Activated naive CD4-positive, alpha-beta T cell treated with anti-CD3 and anti-CD28 coated beads, Interleukin-2, amount 50 U/mL, for 24 hours (primary cell): ENCODE data around the gene ARMC3.
A peak's percentile ranks its signal among the peaks of the same experiment; 100 is the strongest.
"Not testable (repeated sequence)": the region's sequence is repeated elsewhere in the genome, so short reads cannot be mapped to it uniquely, and the experiment has no call there.

Experiments
- H3K27ac Mint-ChIP-seq: one replicate; pipeline ENCODE4 v1.8.0; 2021; ENCODE audit warnings: mild to moderate bottlenecking, mixed read lengths
- H3K27me3 Mint-ChIP-seq: one replicate; pipeline ENCODE4 v1.8.0; 2021; ENCODE audit warnings: mixed read lengths
- H3K36me3 Mint-ChIP-seq: one replicate; pipeline ENCODE4 v1.8.0; 2021; ENCODE audit warnings: mixed read lengths
- H3K4me1 Mint-ChIP-seq: one replicate; pipeline ENCODE4 v1.8.0; 2021; ENCODE audit warnings: mixed read lengths
- H3K4me3 Mint-ChIP-seq: one replicate; pipeline ENCODE4 v1.8.0; 2021; ENCODE audit warnings: mild to moderate bottlenecking, mixed read lengths
- H3K9me3 Mint-ChIP-seq: one replicate; pipeline ENCODE4 v1.8.0; 2021; ENCODE audit warnings: mixed read lengths

ARMC3 gene

GRCh38 chr10:22911889-22912762, 15.7 kb upstream of the ARMC3 start:
- H3K27ac Mint-ChIP-seq = no peak overlapping the region
- peaks cover 4% of the 10 kb centered on the region for H3K4me1 Mint-ChIP-seq
- no peaks in the 10 kb centered on the region for H3K27me3 Mint-ChIP-seq
- no peak overlapping the region for H3K4me3 Mint-ChIP-seq
- H3K36me3 Mint-ChIP-seq = peaks cover 14% of the 10 kb centered on the region
- H3K9me3 Mint-ChIP-seq = peaks cover 10% of the 10 kb centered on the region

DNA sequence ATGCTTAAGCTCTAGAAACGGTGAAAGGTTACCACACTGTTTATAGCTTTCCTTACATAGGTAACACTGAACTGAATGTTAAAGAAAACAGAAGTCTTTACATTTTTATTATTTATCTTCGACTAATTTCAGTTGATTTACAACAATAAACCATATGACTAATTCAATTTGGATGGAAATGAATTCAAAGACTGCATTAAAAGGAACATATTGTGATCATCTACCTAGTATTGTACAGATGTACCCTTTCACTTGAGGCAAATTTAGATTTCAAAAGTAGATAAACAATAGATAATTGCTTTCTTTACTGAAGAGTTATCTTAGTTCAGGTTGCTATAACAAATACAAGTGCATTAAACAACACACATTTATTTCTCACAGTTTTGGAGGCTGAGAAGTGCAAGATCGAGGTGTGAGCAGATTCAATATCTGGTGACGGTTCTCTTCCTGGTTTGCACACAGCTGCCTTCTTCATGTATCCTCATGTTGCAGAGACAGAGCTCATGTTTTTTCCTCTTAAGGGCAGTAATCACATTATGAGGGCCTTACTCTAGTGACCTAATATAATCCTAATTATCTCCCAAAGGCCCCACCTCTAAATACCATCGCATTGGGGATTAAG, 15.0 kb upstream of the ARMC3 start:
- Mint-ChIP-seq H3K27ac (peak overlapping the region; percentile 9), H3K36me3 (peaks cover 10% of the 10 kb centered on the region), H3K4me1 (peaks cover 4% of the 10 kb centered on the region), H3K27me3 (no peaks in the 10 kb centered on the region), H3K4me3 (no peak overlapping the region), H3K9me3 (peaks cover 10% of the 10 kb centered on the region)

DNA sequence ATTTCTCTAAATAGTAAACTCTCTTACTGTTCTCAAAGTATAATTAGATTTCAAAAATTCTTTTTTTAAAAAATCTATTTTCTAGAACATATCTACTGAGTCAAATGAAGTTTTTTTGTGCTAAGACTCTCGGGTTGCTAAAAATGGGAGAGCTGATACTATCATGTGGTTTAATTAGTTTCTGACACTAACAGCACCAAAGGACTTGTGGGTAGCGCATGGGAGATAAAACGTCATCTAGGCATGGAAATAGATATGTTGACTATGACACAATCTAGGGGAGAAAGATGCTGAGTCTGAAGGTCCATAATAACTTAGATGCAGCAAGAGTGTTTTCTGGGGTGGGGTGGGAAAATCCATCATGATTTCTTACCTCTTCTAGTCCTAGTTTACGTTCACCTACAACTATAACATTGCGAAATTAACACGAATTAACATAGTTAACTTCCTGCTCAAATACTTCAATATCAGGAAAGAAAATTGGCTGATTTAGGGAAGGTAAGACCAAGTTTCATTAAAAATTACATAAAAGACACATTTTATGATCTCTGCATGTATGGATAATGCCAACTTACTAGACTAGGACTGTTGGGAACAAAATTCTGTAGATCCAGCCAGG, 14.3 kb upstream of the ARMC3 start:
- H3K4me3 Mint-ChIP-seq = no peak overlapping the region
- H3K9me3 Mint-ChIP-seq = peaks cover 10% of the 10 kb centered on the region
- H3K4me1 Mint-ChIP-seq = peaks cover 4% of the 10 kb centered on the region

DNA sequence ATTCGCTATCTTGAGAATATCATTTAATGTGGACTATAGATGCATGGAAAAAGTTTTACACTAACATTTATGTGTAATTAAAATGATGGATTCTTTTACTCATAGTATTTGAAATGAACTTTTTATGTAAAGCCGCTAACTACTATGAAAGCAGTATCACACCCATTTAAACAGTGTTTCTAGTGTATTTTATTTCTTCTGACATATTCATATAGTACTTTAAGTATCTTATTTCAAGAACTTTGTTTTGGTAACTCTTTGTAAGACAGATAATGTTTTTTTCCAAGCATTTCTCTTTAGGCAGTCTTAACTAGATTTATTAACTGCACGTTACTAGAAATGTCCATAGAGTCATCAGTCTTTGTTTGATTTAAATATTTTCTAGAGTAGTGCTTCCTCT, 12.5 kb upstream of the ARMC3 start:
- Mint-ChIP-seq H3K4me1 (peaks cover 4% of the 10 kb centered on the region), H3K36me3 (peaks cover 3% of the 10 kb centered on the region), H3K27me3 (peaks cover 2% of the 10 kb centered on the region), H3K4me3 (no peak overlapping the region), H3K27ac (no peak overlapping the region), H3K9me3 (peaks cover 4% of the 10 kb centered on the region)

More for the DNA sequence above, 14.3 kb upstream of the ARMC3 start:
- no peak overlapping the region for H3K27ac Mint-ChIP-seq
- H3K36me3 Mint-ChIP-seq = peaks cover 10% of the 10 kb centered on the region
- H3K27me3 Mint-ChIP-seq = no peaks in the 10 kb centered on the region

- no peak overlapping the region for H3K27ac Mint-ChIP-seq
- peaks cover 6% of the 10 kb centered on the region for H3K27me3 Mint-ChIP-seq
- H3K4me1 Mint-ChIP-seq = no peaks in the 10 kb centered on the region
- no peaks in the 10 kb centered on the region for H3K9me3 Mint-ChIP-seq
- H3K36me3 Mint-ChIP-seq = peaks cover 2% of the 10 kb centered on the region
- H3K4me3 Mint-ChIP-seq = no peak overlapping the region
Observed at GRCh38 chr10:22925088-22925487, 2.8 kb upstream of the ARMC3 start.

DNA sequence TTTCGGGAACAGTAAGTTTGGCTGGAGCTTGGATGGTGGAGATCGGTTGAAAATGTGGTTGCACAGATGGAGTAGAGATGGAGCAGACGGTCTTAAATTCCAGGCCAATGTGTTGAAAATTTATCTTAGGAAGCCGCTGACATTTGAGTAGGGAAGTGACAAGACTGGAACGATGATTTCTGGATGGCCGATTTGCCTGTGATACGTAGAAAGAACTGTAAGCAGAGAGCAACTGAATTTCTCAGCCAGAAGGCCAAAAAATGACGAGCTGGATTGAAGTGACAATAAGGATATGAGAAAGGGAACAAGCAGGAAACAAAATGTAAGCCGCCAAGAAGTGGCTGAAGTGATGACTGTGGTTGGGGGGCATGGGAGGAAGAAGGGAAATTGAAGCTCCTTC, 687 bp upstream of the ARMC3 start:
- no peaks in the 10 kb centered on the region for H3K4me1 Mint-ChIP-seq
- H3K27ac Mint-ChIP-seq = no peak overlapping the region
- H3K4me3 Mint-ChIP-seq = no peak overlapping the region
- H3K27me3 Mint-ChIP-seq = peaks cover 6% of the 10 kb centered on the region
- peaks cover 2% of the 10 kb centered on the region for H3K36me3 Mint-ChIP-seq
- no peaks in the 10 kb centered on the region for H3K9me3 Mint-ChIP-seq

- H3K27ac Mint-ChIP-seq, H3K27me3 Mint-ChIP-seq, H3K36me3 Mint-ChIP-seq, H3K4me1 Mint-ChIP-seq, H3K9me3 Mint-ChIP-seq: not testable (repeated sequence)
- peak overlapping the region; percentile 61 for H3K4me3 Mint-ChIP-seq
Observed at GRCh38 chr10:22929053-22929452, 1.2 kb downstream of the ARMC3 start.

GRCh38 chr10:22931948-22932347, 4.1 kb downstream of the ARMC3 start:
- H3K36me3 Mint-ChIP-seq = peaks cover 2% of the 10 kb centered on the region
- H3K4me1 Mint-ChIP-seq = no peaks in the 10 kb centered on the region
- H3K27ac Mint-ChIP-seq = no peak overlapping the region
- no peaks in the 10 kb centered on the region for H3K9me3 Mint-ChIP-seq
- H3K27me3 Mint-ChIP-seq = peaks cover 4% of the 10 kb centered on the region
- H3K4me3 Mint-ChIP-seq = no peak overlapping the region

- H3K9me3 Mint-ChIP-seq = no peaks in the 10 kb centered on the region
- no peak overlapping the region for H3K4me3 Mint-ChIP-seq
- peaks cover 2% of the 10 kb centered on the region for H3K36me3 Mint-ChIP-seq
- no peak overlapping the region for H3K27ac Mint-ChIP-seq
- no peaks in the 10 kb centered on the region for H3K4me1 Mint-ChIP-seq
- H3K27me3 Mint-ChIP-seq = peaks cover 4% of the 10 kb centered on the region
Observed at GRCh38 chr10:22932626-22933370, 4.9 kb downstream of the ARMC3 start.

DNA sequence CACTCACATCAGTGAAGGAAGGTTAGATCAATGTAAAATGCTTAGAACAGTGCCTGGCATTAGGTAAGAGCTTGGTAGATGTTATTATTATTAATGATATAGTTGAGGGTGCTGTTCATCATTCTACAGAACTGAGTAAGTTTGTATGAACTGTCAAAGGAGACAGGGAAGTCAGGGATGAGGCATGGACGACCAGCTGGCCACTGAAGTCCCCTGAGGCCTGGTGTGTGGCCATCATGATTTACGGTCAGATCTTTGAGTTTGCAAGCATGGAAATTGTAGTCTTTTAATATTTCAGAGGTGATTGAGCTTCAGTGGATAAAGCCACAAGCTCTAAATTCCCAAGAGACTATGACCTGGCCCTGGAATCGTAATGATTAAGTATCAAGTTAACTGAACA, 6.9 kb downstream of the ARMC3 start:
- H3K9me3 Mint-ChIP-seq = no peaks in the 10 kb centered on the region
- H3K27me3 Mint-ChIP-seq = peaks cover 1% of the 10 kb centered on the region
- no peaks in the 10 kb centered on the region for H3K4me1 Mint-ChIP-seq
- no peak overlapping the region for H3K4me3 Mint-ChIP-seq
- no peaks in the 10 kb centered on the region for H3K36me3 Mint-ChIP-seq
- H3K27ac Mint-ChIP-seq = no peak overlapping the region

GRCh38 chr10:22942437-22942836, 14.6 kb downstream of the ARMC3 start:
- Mint-ChIP-seq H3K27me3 (no peaks in the 10 kb centered on the region), H3K4me3 (no peak overlapping the region), H3K27ac (no peak overlapping the region), H3K36me3 (no peaks in the 10 kb centered on the region), H3K9me3 (peaks cover 14% of the 10 kb centered on the region), H3K4me1 (no peaks in the 10 kb centered on the region)

- Mint-ChIP-seq H3K9me3 (peaks cover 27% of the 10 kb centered on the region), H3K36me3 (peaks cover 8% of the 10 kb centered on the region), H3K4me1 (no peaks in the 10 kb centered on the region), H3K4me3 (no peak overlapping the region), H3K27ac (no peak overlapping the region), H3K27me3 (no peaks in the 10 kb centered on the region)
Observed at GRCh38 chr10:22945934-22946673, 18.3 kb downstream of the ARMC3 start.

DNA sequence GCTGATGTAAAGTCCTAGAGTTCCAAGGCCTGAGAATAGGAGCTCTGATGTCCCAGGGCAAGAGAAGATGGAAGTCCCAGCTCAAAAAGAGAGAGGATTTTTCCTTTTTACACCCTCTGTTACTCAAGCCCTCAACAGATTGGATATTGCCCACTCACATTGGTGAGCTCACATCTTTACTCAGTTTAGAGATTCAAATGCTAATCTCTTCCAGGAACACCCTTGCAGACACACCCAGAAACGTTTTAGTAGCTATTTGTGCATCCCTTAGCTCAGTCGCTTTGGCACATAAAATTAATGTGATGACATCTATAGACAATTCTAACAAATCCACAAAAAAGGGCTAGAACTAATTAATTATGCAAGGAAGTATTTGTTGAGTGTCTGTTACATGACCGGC, 27.1 kb downstream of the ARMC3 start:
- H3K27ac Mint-ChIP-seq = no peak overlapping the region
- no peak overlapping the region for H3K4me3 Mint-ChIP-seq
- H3K9me3 Mint-ChIP-seq = peaks cover 6% of the 10 kb centered on the region
- H3K36me3 Mint-ChIP-seq = peaks cover 2% of the 10 kb centered on the region
- H3K27me3 Mint-ChIP-seq = no peaks in the 10 kb centered on the region
- H3K4me1 Mint-ChIP-seq = no peaks in the 10 kb centered on the region

GRCh38 chr10:22958338-22958737, 30.5 kb downstream of the ARMC3 start:
- Mint-ChIP-seq H3K4me1 (no peaks in the 10 kb centered on the region), H3K27ac (no peak overlapping the region), H3K27me3 (no peaks in the 10 kb centered on the region), H3K4me3 (no peak overlapping the region), H3K9me3 (no peaks in the 10 kb centered on the region), H3K36me3 (no peaks in the 10 kb centered on the region)

DNA sequence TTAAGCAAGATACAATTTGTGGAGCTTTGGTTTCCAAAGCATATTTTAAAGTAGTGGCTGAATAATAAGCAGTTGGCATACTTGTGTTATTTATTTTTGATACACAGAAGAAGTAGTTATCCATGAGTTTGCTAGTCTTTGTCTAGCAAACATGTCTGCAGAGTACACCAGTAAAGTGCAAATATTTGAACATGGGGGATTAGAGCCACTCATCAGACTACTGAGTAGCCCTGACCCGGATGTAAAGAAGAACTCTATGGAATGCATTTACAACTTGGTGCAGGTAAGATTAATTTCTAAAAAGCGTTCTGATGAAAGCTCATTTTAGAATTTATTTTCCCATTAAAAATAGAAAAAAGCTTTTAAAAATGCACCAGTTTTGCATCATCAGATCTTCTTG, 31.4 kb downstream of the ARMC3 start:
- H3K27me3 Mint-ChIP-seq = no peaks in the 10 kb centered on the region
- no peaks in the 10 kb centered on the region for H3K9me3 Mint-ChIP-seq
- no peaks in the 10 kb centered on the region for H3K36me3 Mint-ChIP-seq
- no peak overlapping the region for H3K4me3 Mint-ChIP-seq
- no peak overlapping the region for H3K27ac Mint-ChIP-seq
- no peaks in the 10 kb centered on the region for H3K4me1 Mint-ChIP-seq
